ENCODE results near the gene ARL16.

ARL16 gene, protein sequence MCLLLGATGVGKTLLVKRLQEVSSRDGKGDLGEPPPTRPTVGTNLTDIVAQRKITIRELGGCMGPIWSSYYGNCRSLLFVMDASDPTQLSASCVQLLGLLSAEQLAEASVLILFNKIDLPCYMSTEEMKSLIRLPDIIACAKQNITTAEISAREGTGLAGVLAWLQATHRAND

DNA sequence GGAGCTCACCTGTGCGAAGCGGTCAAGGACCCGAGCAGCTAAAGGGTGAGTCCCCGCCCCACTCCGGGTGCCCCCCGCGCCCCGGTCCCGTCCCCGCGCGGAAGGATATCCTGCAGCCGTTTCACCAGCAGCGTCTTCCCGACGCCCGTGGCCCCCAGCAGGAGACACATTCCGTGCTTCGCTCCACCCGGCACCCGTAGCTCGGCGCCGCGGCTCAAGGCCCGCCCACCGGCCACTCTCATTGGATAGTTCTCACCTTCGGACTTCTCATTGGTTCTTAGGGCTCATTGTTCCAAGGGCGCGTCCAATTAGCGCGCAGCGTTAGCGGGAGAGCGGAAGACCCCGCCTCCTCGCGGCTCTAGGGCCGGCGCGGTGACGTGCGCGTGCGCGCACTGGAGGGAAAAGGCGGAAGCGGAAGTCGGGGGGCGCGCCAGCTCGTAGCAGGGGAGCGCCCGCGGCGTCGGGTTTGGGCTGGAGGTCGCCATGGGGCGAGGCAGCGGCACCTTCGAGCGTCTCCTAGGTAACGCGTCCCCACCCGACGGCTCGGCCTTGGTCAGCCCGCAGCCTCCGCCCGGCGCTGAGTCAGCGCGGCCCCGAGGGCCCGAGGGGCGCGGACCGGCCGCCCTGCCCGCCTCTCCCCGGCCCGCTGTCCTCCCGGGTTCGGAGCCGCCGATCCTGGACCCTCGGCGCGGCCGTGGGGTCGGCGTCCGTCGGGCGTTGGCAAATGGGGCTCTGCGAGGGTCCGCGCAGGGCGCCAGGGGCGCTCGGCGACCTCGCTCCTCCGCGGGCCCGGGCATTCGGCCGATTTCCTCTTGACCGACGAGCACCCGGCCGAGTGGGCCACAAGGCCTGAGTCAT lies at the start of gene ARL16, which contains the start of gene HGS:
Gene ARL16 (minus strand): TSS at position 214 of the 858 bp plus-strand sequence. CDS start 44 bp downstream, at position 170.
Gene HGS (plus strand): TSS at position 428 of the 858 bp plus-strand sequence. CDS start 56 bp downstream, at position 484.
- peak; percentile 95 to 96 for ATAC-seq

DNA sequence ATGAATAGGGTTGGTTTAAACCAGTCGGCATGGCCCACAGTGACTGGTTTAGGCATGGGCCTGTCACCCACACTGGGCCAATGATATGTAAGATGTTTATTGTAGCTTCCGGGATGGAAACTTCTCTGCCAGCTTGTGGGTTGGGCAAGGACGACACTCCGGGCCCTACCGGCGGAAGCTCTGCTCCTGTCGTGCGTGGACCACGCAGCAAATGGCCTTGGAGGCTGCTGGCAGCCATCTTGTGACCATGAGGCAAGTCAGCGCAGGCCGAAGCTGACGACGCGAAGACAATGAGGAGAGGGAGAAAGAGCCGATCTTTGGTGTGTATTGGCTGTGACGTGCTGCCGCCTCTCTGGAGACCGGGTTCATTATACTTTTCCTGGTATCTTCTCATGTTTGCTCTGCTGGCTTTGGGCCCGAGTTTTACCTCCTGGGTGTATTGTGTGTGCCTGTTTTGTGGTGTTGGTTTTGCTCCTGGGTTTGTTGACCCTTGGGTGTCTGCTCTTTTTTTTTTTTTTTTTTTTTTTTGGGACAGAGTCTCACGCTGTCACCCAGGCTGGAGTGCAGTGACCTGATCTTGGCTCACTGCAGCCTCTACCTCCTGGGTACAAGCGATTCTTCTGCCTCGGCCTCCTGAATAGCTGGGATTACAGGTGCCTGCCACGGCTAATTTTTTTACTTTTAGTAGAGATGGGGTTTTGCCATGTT lies 43.9 kb upstream of the ARL16 start:
- no peak for ATAC-seq

DNA sequence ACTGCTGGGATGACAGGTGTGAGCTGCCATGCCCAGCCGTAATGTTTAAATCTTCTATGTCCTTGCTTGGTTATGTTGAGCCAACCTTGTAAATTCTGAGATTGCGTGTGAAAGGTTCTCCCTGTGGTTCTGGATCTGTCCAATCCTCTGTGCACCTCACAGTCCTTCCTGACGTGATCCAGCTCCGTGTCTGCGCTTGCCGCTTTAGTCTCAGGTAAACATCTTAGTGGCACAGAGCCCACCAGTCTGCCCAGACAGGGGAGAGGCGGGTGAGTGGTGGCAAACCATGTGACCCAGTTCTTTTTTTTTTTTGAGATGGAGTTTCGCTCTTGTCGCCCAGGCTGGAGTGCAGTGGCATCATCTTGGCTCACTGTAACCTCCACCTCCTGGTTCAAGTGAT lies 42.4 kb upstream of the ARL16 start:
- no peak for ATAC-seq

DNA sequence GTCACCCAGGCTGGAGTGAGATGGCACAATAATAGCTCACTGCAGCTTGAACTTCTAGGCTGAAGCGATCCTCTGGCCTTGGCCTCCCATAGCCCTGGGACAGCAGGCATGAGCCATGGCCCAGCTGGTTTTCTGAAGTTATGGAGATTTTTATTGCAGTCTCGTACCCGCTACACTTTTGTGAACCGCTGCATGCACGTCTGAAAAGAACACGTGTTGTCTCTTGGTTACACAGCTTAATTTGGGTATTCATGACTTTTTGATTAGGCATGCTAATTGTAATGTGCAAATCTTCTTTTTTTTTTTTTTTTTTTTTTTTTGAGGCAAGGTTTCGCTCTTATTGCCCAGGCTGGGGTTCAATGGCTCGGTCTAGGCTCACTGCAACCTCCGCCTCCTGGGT lies 41.8 kb upstream of the ARL16 start:
- no peak for ATAC-seq

DNA sequence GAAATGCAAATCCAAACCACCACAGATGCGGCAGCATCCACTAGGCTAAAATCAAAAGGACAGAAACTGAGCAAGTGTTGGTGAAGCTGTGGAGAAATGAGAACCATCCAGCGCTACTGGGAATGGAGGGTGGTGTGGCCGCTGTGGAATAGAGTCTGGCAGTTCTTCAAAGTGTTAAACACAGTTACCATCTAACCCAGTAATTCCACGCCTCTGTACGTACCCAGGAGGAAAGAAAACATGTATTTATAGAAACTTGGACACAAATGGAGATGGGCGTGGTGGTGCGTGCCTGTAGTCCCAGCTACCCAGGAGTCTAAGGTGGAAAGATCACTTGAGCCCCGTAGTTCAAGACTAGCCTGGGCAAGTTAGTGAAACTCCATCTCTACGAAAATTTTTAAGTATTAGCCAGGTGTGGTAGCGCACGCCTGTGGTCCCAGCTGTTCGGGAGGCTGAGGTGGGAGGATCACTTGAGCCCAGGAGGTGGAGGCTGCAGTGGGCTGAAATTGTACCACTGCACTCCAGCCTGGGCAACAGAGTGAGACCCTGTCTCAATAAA lies 40.1 kb upstream of the ARL16 start:
- no peak for ATAC-seq

DNA sequence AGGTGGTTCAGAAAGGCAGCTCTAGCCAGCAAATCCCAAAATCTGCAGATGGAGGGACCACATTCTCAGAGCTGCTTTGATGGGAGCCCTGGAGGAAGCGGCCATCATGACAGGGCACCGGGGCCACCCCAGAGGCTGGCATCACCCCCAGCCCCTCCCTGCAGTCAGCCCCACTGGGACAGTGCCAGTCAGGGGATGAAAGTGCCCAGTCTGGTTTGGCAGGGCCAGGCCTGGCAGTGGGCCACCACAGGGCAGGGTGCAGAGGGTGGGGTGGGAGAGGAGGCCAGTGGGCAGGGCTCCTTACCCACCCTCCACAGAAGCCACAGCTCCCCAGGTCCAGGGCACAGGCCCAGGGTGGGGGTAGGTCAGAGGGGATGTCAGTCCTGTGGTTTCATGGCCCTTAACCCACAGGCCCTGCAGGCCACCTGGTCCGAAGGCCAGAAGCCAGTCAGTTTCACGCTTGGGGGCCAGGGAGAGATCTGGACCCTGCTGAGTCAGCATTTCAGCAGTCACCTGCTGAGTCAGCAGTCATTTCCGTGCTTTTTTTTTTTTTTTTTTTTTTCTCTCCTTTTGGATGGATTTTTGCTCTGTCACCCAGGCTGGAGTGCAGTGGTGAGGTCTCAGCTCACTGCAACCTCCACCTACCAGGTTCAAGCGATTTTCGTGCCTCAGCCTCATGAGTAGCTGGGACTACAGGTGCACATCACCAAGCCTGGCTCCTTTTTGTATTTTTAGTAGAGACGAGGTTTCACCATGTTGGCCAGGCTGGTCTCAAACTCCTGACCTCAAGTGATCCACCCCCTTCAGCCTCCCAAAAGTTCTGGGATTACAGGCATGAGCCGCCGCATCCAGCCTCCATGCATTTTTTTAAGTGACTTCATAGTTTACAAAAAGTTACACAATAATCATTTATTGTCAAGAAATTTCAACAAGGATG lies 38.9 kb upstream of the ARL16 start:
- peak in 1 of 2 donors; percentile 13 for ATAC-seq

DNA sequence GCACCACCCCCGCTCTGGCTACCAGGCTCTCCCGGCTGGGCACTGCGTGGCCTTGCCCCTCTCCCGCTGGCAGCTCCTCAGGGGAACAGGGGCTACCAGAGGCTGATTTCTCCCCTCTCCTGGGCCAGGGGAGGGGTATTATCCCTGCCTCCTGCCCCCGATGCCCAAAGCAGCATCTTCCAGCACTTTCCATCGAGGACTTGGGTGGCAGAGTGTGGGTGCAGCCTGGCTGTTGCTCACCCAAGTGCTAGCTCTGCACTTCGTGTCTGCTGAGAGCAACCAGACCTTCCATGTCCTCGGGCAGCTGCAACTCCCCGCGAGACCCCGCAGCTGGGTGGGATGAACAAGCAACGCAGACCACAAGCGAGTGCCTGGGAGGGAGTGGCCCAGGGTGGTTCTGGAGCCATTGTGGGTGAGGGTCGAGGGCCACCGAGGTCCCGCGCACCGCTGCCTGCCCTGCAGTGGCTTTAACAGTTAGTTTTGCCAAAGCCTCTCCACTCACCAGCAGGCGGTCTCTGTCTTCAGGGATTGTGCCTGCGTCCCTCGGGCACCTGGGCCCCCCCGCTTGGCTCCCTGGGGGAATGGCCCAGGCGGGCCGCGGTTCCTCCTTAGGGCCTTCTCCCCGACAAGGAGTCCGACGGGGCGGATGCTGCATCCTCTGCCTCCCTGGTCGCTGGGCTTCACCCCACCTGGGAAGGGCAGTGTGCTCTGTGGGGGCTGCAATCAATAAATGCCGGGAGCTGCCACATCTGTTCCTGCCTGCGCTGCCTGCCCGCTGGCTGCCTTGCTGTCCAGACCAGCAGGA lies 36.9 kb upstream of the ARL16 start:
- ATAC-seq: no peak

DNA sequence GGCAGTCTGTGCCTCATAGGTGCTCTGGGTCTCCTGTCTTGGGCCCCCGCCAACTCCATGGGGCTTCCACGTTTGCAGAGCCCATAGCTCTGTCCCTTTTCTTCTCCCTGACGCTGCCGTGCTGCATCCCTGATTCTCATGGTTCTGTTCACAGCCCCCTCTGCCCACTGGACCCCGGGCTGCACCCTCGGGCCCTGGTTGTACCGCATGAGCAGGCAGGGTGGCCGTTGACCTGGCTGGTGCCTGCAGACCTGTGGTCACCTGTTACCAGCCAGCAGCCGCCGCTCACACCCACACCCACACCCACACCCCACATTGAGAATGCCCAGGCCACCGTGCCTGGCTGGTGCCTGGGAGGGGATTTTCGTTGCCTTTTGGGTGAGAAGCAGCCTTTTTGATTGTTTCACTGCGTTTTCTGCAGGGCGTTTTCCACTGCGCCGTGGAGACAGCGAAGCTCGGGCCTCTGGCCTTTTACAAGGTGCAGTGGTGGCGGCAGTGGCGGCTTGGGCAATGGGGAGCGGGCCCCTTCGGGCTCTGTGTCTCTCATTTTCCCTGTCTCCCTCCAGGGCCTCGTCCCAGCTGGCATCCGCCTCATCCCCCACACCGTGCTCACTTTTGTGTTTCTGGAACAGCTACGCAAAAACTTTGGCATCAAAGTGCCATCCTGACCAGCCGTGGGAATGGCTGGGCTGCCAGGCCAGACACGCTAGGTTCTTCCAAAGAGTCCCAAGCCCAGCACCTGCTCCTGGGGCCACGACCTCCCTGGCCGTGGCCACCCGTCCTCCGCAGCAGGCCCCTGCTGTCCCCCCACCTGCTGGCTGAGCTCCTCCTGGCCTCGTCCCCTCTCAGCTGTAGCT lies 36.0 kb upstream of the ARL16 start:
- no peak for ATAC-seq

DNA sequence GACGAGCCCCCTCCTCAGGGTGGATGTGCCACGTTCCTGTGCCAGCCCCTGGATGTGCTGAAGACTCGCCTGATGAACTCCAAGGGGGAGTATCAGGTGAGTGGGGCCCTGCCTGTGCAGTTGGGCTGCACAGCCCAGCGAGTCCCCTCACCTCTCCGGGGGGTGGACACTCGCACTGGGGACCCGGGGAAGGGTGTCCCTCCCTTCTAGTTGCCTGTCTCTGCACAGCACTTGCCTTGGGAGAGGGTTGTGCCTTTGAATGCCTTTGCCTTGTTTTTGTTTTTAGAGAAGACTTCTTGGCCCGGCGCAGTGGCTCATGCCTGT lies 34.1 kb upstream of the ARL16 start:
- ATAC-seq: no peak

DNA sequence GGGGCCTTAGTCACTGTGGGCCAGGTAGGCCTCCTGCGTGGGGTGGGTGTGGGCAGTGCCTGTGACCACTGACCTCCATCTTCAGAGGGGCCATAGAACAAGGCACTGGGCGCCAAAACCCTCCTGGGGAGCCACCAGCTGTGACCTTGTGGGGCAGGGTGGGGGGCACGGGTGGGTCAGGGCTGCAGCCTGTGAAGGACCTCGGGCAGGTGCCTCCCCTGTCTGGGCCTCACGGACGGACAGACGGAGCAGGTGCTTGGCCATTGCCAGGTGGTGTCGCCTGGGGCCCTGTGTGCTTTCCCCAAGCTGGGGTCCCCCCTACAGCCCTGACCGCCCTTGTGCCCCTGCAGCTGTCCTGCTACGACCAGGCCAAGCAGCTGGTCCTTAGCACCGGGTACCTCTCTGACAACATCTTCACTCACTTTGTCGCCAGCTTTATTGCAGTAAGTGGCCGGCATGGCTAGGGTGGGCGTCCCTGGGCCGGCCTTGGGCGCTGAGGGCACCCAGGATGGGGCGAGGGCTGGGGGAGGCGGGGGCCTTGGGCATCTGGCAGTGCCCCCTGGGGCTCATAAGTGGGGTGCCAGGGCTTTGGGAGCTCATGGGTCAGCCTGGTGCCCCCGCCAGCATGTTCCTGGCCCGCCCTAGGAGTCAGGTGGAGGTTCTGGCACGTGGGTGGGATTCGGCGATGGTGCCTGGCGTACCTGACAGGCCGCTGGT lies 33.6 kb upstream of the ARL16 start:
- no peak for ATAC-seq

DNA sequence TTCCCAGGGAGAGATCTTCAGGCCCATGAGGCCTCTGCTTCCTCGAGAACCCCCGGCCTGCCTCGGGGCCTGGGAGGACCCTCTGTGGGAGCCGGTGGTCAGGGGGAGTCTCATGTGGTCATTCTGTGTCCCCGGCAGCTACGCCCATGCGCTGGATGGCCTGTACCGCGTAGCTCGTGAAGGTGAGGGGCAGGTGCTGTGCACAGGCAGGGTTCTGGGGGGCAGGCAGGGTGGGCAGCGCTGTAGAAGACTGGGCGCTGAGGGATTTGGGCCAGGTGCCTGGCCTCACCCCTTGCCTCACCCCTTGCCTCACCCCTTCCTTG lies 33.0 kb upstream of the ARL16 start:
- ATAC-seq: no peak

DNA sequence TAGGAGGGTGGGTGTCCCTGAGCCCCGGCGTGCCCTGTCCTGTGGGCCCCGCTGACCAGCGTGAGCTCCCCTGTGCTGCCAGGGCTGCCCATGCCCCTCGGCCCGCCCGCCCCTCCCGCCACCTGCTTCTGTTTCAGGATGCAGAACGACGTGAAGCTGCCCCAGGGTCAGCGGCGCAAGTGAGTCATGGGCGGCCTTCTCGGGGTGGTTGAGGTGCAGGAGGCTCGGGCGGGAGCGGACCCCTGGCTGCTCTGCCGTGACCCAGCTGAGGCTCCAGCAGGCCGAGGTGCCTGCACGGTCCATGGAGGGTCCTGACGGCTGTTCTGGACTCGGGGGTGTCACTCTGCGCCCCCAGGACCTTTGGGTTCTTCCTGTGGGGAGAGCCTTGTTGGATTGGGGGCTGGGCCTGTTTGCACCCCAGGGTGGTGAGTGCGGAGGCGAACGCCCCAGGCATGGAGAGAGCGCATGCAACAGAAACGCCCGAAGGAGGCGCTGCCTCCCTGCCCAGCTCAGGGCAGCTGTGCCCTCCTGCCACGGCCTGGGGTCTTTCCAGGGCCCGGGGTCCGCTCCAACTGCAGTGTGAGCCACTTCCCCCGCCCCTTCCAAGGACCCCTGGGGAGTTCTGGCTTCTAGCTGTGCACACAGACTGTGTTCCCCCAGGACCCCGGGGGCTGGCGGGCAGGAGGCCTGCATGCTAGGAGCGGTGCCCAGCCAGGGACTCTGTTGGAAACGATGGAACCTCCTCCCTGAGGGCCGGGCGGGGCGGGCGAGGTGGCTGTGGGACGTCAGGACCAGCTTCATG lies 32.5 kb upstream of the ARL16 start:
- no peak for ATAC-seq

DNA sequence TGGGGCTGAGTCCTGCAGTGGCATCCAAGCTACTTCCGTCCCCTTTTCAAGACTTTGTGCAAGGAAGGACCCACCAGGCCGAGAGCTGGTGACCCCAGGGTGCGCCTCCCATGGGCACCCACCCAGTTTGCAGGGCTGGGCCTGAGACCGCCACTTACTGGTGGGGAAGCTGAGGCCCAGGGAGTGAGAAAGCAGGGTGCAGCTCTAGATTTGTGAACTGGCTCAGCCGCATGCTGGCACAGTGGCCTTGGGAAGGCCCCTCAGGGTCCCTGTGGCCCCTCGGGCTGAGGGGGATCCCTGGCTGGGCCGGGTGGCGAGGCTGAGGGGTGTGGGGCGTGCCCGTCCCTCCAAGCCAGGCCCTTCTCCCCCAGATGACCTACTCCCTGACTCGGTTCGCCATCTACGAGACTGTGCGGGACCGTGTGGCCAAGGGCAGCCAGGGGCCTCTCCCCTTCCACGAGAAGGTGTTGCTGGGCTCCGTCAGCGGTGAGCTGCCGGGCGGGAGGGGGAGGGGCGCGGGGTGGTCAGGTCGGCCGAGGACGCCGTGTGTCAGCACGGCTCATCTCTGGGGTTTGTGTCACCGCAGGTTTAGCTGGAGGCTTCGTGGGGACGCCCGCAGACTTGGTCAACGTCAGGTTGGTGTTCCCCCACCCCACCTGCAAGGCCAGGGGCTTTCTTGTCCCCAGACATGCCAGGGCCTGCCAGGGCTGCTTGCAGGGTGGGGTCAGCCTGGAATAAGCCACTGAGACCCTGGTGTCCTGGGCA lies 31.7 kb upstream of the ARL16 start:
- ATAC-seq: no peak

DNA sequence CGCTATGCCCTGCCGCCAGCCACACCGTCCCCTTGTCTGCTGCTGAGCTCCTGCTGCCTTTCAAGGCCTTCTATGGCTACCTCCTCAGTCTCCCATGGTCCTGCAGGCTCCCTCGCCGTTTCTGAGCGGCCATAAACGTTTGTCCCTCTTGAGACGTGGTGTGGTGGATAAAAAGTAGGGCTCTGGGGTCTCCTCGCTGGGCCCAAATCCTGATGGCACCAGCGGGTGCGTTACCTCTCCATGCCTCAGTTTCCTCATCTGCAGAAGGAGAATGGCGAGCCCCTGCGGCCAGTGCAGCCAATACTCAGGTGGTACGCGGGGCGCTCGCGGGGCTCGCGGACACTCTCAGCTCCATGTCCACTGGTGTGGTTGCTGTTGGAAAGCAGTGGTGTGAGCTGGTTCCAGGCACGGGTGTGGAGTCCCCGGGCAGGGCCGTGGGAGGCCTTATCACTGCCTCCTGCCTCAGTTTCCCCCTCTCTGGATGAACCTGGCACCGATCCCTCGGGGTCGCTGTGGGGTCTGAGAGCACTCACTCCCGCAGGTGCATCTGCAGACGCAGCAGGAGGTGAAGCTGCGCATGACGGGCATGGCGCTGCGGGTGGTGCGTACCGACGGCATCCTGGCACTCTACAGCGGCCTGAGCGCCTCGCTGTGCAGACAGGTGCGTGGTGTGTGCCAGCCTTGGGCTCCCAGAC lies 31.0 kb upstream of the ARL16 start:
- ATAC-seq: no peak

DNA sequence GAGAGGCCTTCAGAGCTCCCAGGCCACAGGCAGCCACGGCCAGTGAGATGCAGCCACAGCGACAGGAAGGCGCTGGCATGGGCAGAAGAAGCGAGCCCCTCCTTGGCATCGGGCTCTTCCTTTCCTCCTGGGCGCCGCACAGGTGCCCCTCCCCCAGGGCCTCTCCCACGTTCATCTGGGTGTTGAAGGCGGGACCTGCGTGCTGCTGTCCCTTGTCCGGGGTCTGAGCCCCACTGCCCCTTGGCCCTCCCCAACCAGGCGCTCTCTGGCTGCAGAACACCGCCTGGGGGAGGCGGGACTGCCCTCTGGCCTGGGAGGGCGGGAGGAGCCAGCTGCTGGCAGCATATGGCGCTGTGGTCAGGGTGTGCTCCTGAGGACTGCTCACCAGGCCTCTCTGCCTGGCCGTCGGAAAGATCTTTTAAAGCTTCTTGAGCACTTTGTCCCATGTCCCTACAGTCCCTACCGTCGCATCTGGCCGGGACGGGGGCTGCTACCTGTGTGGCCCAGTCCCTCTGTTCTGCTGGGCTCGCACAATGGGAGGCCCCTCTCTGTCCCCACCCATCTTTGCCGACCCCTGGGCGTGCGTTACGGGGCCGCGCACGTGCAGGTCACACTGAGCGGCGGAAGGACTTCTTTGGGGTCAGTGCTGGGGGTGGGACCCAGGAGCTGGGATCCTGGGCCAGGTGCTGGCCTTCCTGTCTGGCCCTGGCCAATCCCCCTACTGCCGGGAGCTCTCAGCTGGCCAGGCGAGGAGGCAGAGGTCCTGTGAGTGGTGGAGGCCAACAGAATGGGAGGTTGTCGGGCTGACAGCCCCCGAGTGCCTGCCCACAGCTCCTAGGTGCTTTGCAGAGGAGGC lies 30.2 kb upstream of the ARL16 start:
- no peak for ATAC-seq

DNA sequence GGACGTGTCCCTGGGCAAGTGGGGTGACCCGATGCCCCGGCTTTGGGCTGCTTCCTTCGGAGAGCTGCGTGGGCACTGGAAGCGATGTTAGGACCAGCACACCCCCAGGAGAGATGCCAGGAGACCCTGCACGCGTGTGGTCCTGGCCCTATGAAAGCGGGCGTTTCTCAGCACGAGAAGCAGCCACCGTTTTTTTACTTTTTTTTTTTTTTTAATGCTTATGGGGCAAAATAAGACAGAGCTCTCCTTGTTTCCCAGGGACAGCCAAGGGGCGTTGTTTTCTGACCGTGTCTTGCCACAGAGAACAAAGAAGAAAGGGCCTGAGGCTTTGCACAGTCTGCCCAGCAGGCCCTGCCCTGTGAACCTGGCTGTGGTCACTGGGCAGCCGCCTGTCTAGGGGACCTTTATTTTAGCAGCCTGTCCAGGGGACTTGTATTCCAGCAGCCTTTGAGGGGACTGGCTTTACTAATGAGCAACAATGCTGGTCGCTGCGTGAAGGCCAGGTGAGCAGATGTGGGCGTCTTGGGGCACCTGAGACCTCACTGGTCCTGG lies 29.5 kb upstream of the ARL16 start:
- no peak for ATAC-seq

Data from activated CD4-positive, CD25-positive, alpha-beta regulatory T cell treated with anti-CD3 and anti-CD28 coated beads, Interleukin-2, amount 50 U/mL, for 24 hours (primary cell).